K562 treated with DMSO at 1 percent for 24 hours (cell line): Measurements from ENCODE around the gene AHNAK. TPM values are rescaled to one million over a fixed set of nuclear protein-coding genes. Genes with fewer than 3 reads are reported as not detected.

Experiments used
- total RNA-seq: library from RNA; unstranded; fragments of 300-600 nt; gene quantifications from 2 replicates; pipeline ENCODE4 v1.2.3, GENCODE V29; 2022; ENCODE audit warnings: low read depth; ENCODE audit not compliant: insufficient read depth

AHNAK gene, protein sequence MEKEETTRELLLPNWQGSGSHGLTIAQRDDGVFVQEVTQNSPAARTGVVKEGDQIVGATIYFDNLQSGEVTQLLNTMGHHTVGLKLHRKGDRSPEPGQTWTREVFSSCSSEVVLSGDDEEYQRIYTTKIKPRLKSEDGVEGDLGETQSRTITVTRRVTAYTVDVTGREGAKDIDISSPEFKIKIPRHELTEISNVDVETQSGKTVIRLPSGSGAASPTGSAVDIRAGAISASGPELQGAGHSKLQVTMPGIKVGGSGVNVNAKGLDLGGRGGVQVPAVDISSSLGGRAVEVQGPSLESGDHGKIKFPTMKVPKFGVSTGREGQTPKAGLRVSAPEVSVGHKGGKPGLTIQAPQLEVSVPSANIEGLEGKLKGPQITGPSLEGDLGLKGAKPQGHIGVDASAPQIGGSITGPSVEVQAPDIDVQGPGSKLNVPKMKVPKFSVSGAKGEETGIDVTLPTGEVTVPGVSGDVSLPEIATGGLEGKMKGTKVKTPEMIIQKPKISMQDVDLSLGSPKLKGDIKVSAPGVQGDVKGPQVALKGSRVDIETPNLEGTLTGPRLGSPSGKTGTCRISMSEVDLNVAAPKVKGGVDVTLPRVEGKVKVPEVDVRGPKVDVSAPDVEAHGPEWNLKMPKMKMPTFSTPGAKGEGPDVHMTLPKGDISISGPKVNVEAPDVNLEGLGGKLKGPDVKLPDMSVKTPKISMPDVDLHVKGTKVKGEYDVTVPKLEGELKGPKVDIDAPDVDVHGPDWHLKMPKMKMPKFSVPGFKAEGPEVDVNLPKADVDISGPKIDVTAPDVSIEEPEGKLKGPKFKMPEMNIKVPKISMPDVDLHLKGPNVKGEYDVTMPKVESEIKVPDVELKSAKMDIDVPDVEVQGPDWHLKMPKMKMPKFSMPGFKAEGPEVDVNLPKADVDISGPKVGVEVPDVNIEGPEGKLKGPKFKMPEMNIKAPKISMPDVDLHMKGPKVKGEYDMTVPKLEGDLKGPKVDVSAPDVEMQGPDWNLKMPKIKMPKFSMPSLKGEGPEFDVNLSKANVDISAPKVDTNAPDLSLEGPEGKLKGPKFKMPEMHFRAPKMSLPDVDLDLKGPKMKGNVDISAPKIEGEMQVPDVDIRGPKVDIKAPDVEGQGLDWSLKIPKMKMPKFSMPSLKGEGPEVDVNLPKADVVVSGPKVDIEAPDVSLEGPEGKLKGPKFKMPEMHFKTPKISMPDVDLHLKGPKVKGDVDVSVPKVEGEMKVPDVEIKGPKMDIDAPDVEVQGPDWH (N-terminal part only)
- 22.4 and 23.6 TPM in 2 replicates for total RNA-seq

DNA sequence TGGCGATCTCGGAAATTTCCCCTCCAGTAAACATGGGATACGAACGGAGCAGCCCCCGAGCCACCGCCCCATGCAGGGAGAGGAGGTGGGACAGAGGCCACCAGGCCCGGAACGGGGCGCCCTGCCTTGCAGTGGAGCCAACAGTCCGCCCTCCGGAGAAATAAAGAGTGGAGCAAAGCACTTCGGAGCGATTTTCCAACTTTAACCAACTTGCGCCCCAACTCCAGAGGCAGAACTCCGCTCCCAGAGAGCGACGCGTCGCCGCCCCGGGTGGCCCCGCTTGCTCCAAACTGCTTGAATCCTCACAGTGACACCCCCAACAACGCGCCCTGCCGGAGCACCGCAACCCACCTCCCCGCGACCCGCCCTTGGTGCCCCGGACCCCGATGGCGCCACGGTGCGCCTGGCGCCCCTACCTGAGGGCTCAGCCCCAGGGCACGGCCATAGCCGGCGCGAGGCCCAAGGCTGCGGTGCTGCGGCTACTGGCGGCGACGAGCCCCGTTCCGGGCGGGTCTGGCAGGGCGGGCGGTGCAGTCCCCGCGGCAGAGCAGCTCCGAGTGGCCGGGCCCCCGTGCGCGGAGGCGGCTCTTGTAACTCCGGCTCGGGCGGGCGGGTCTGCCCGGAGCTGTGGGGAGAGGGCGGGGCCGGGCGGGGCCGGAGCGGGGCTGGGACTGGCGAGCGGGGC, at the start of gene AHNAK:
AHNAK (minus strand) TSS at position 563 of the 685 bp plus-strand sequence. CDS start 10,708 bp downstream, outside the sequence.

DNA sequence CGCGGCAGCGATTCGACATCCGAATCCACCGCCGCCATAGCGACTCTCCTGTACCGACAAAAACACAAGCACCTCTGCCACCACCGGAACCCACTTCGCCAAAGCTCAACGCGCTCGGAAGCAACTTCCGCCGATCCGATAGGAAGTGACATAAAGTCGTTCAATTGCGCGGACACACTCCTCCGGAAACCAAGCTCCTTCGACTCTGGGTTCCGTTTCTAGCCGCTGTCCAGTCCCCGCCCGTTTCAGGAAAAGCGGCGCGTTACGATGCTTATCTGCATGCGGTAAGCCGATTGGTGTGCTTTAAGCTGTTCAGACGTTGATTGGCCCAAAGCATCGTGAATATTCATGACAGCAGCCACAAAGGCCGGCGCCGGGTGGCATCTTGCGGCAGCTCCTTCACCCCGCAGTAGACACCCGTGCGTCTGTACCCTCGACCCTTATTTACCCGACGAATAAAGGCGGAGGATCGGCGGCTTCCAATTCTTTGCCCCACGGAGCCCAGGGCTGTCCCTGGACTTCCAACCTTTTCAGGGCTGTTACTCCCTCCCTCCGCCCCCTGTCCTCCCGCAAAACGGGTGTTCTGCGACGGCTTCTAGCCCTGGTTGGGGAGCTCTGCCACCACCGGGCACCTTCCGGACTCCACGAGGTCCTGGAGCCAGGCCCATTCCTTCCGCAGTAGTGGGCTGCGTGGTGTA, 45.0 kb upstream of the AHNAK start, which contains the start of gene TUT1:
TUT1 (minus strand) TSS at position 76 of the 698 bp plus-strand sequence; CDS start at position 38, 38 bp downstream.

DNA sequence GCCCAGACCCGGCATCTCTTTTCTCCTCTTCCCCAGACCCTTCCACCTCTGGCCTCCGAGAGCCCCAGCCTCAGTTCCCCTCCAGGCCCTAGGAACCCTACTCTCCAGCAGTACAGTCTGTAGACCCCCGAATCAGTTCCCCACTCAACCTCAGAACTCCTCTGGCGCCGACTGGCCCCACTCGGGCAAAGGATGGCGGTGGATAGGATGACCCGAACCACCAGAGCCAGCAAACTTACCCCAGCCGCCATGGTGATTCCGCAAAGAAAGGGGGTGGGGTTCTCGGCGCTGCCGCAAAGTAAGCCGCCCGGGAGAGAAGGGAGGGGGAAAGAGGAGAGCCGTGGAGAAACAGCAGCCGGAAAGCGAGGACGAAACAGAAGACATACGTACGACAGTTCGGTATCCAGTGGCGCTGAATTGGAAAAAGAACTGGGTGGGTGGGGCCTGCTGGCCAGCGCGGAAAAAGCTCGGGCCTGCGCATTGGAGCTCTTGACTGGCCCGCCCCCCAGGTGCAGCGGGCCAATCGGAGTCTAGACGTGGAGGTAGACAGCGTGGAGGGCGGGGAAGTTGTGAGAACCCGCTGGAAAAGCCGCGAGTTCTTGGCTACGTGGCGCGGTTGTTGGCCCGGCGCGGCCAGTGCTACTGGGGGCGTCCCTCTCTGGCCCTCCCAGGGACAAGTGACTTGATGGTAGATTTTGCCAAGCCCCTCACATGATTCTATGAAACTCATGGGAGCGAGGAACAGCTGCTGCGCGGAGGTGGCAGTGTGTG, 27.2 kb upstream of the AHNAK start, which contains the start of gene EEF1G:
EEF1G (minus strand) TSS at position 300 of the 771 bp plus-strand sequence; CDS start at position 251, 49 bp downstream.

DNA sequence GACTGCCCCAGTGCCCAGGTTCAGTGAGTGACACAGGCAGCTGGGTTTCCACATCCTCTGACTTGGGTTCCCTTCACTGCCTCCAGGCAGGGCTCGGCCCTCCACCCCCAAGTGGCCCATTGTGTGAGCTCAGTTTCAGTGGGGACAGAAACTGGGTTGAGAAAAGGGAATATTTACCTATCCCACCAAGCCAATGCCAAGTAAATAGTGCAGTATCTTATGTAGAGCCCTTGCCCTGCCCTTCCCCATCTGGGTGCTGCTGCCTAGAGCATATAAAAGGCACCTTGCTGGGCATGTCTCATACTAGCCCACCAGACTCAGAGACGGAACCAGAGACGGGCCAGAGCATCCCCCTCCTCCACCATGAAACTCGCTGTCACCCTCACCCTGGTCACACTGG, 127.9 kb downstream of the AHNAK start, which contains the start of gene SCGB1A1:
SCGB1A1 (plus strand) TSS at position 301 of the 400 bp plus-strand sequence; CDS start at position 364, 63 bp downstream.

Other genes starting within 250 kb of the AHNAK start
- not detected in 2 replicates for gene SCGB1D4, start 247.7 kb downstream of the AHNAK start, total RNA-seq
- 33.6 and 38.2 TPM in 2 replicates for gene ASRGL1, start 209.4 kb downstream of the AHNAK start, total RNA-seq
- gene SCGB1A1, start 127.8 kb downstream of the AHNAK start, total RNA-seq, result not detected in 2 replicates
- 3,596 and 3,725 TPM in 2 replicates for gene EEF1G, start 27.1 kb upstream of the AHNAK start, total RNA-seq
- 29.6 and 30.9 TPM in 2 replicates for gene TUT1, start 44.7 kb upstream of the AHNAK start, total RNA-seq
- 101 and 103 TPM in 2 replicates for gene MTA2, start 55.1 kb upstream of the AHNAK start, total RNA-seq
- gene EML3, start 66.0 kb upstream of the AHNAK start, total RNA-seq, result 33.2 and 34.6 TPM in 2 replicates
- gene ROM1, start 66.5 kb upstream of the AHNAK start, total RNA-seq, result 1.3 and 1.7 TPM in 2 replicates
- gene B3GAT3, start 75.2 kb upstream of the AHNAK start, total RNA-seq, result 118 TPM in 2 replicates
- gene GANAB, start 99.8 kb upstream of the AHNAK start, total RNA-seq, result 290 and 292 TPM in 2 replicates
- 44.5 and 48.9 TPM in 2 replicates for gene INTS5, start 106.5 kb upstream of the AHNAK start, total RNA-seq
- 127 and 134 TPM in 2 replicates for gene C11orf98, start 118.4 kb upstream of the AHNAK start, total RNA-seq
- gene CSKMT, start 118.5 kb upstream of the AHNAK start, total RNA-seq, result 26.4 and 27.9 TPM in 2 replicates
- gene UQCC3, start 124.9 kb upstream of the AHNAK start, total RNA-seq, result 24.1 and 25.0 TPM in 2 replicates
- 5.9 and 7.1 TPM in 2 replicates for gene LBHD1, start 125.5 kb upstream of the AHNAK start, total RNA-seq
- gene UBXN1, start 132.3 kb upstream of the AHNAK start, total RNA-seq, result 259 and 275 TPM in 2 replicates
- 0.22 TPM in 1 of 2 replicates, not detected in the other for gene LRRN4CL, start 142.7 kb upstream of the AHNAK start, total RNA-seq
- gene BSCL2, start 160.6 kb upstream of the AHNAK start, total RNA-seq, result 49.7 and 57.8 TPM in 2 replicates
- gene GNG3, start 160.9 kb upstream of the AHNAK start, total RNA-seq, result 0.44 TPM in 1 of 2 replicates, not detected in the other
- 30.7 and 35.4 TPM in 2 replicates for gene HNRNPUL2, start 180.7 kb upstream of the AHNAK start, total RNA-seq
- 53.1 and 59.6 TPM in 2 replicates for gene TTC9C, start 181.7 kb upstream of the AHNAK start, total RNA-seq
- 3.9 and 4.2 TPM in 2 replicates for gene ZBTB3, start 207.4 kb upstream of the AHNAK start, total RNA-seq
- gene POLR2G, start 214.8 kb upstream of the AHNAK start, total RNA-seq, result 133 and 165 TPM in 2 replicates
- 37.5 and 47.4 TPM in 2 replicates for gene TAF6L, start 224.6 kb upstream of the AHNAK start, total RNA-seq
- gene TMEM179B, start 240.6 kb upstream of the AHNAK start, total RNA-seq, result 51.3 and 52.2 TPM in 2 replicates
- gene TMEM223, start 245.2 kb upstream of the AHNAK start, total RNA-seq, result 22.4 and 24.5 TPM in 2 replicates